HL-60 (cell line): ENCODE results near the gene CCDC93.
A peak's percentile ranks its signal among the peaks of the same experiment; 100 is the strongest.

ENCODE experiments used
- DNase-seq, 2 experiments: peaks; one replicate each; pipeline ENCODE4 v3.0.0-alpha.2; 2010 to 2020; ENCODE audit warnings: low read depth in 1 of 2, low spot score in 1 of 2
- H3K27ac ChIP-seq: fragments of 250-450 bp; sonication (Bioruptor Pico); replicated peaks from 2 replicates; pipeline ENCODE4 v1.5.1; 2020; ENCODE audit warnings: mild to moderate bottlenecking, moderate library complexity
- H3K27me3 ChIP-seq: fragments of 250-450 bp; sonication (Bioruptor Pico); 2 replicates; pipeline ENCODE4 v1.5.1; 2021; ENCODE audit warnings: mild to moderate bottlenecking, moderate library complexity; ENCODE audit not compliant: insufficient read depth, poor library complexity, severe bottlenecking
- H3K4me3 ChIP-seq: replicated peaks from 2 replicates; pipeline ENCODE4 v1.5.1; 2011; ENCODE audit warnings: mild to moderate bottlenecking, control low read depth, low read length; ENCODE audit not compliant: insufficient read depth
- CTCF ChIP-seq: IDR thresholded peaks from one replicate; pipeline ENCODE4 v1.5.1; 2011; ENCODE audit warnings: low read length, control low read depth, inconsistent platforms; ENCODE audit not compliant: insufficient read depth
- GABPA ChIP-seq: IDR thresholded peaks from 2 replicates; pipeline ENCODE4 v1.6.1; 2012; ENCODE audit warnings: low read depth
- POLR2AphosphoS5 ChIP-seq: IDR thresholded peaks from 2 replicates; pipeline ENCODE4 v1.6.1; 2012; ENCODE audit warnings: low read depth
- SPI1 ChIP-seq: IDR thresholded peaks from 2 replicates; pipeline ENCODE4 v1.6.1; 2012; ENCODE audit warnings: low read depth, mild to moderate bottlenecking, borderline replicate concordance
- TF ChIP-seq, protein P1 (sequence below): IDR thresholded peaks from 2 replicates; pipeline ENCODE4 v1.6.1; 2012; ENCODE audit warnings: low read depth; ENCODE audit not compliant: insufficient replicate concordance

CCDC93 gene

DNA sequence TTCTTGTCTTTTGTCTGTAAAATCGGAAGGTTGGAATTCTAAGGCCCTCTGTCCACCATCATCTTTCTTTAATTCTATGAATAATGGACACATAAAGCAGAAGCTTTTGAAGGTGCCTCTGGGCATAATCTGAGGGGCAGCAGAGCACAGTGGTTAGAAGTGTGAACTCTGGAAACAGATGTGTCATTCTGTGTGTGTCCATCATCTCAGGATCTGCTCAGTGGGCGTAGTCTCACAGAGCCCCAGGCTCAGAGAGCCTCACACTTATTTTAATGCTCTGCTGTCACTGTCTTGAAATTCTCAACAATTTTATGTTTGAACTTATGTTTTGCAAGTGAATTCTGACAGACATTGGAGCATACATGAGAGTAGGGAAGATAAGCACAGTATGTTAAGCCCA is 31.0 kb upstream of the CCDC93 start:
- H3K27ac ChIP-seq: no peak overlapping the region
- TF ChIP-seq, protein P1, sequence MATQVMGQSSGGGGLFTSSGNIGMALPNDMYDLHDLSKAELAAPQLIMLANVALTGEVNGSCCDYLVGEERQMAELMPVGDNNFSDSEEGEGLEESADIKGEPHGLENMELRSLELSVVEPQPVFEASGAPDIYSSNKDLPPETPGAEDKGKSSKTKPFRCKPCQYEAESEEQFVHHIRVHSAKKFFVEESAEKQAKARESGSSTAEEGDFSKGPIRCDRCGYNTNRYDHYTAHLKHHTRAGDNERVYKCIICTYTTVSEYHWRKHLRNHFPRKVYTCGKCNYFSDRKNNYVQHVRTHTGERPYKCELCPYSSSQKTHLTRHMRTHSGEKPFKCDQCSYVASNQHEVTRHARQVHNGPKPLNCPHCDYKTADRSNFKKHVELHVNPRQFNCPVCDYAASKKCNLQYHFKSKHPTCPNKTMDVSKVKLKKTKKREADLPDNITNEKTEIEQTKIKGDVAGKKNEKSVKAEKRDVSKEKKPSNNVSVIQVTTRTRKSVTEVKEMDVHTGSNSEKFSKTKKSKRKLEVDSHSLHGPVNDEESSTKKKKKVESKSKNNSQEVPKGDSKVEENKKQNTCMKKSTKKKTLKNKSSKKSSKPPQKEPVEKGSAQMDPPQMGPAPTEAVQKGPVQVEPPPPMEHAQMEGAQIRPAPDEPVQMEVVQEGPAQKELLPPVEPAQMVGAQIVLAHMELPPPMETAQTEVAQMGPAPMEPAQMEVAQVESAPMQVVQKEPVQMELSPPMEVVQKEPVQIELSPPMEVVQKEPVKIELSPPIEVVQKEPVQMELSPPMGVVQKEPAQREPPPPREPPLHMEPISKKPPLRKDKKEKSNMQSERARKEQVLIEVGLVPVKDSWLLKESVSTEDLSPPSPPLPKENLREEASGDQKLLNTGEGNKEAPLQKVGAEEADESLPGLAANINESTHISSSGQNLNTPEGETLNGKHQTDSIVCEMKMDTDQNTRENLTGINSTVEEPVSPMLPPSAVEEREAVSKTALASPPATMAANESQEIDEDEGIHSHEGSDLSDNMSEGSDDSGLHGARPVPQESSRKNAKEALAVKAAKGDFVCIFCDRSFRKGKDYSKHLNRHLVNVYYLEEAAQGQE: no peak
- TF ChIP-seq POLR2AphosphoS5 (no peak), CTCF (no peak), GABPA (no peak), SPI1 (no peak)
- no peak overlapping the region for H3K4me3 ChIP-seq
- H3K27me3 ChIP-seq: peaks cover 13% of the 10 kb centered on the region
- DNase-seq: no peak

DNA sequence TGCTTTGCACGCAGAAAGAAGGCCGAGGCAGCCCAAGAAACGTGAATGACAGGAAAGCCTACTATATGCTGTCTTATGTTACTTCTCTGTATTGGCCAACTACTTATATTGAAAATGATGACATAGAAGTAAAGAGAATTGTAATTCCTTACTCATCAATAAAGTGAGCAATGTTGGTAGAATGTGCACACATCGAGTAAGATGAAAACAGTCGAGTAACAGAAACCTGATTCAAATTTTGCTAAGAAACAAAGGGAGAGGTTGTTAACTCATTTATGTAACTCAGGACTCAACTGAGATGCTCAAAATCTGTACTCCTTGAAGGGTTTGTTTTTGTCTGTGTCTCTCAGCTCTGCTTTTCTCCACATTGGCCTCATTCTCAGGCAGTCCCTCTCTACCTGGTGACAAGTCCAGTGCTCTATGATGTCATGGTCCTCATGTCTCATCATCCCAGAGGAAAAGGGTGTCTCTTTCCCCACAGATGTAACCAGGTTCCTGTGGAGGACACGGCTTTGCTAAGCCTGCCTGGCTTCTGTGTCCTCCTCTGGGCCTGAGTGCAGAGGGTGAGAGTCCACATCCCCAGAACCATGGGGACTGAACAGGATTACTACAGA is 30.3 kb upstream of the CCDC93 start:
- peaks cover 13% of the 10 kb centered on the region for H3K27me3 ChIP-seq
- no peak overlapping the region for H3K4me3 ChIP-seq
- TF ChIP-seq, protein P1: no peak
- no peak for TF ChIP-seq POLR2AphosphoS5
- no peak for TF ChIP-seq SPI1
- TF ChIP-seq CTCF: no peak
- TF ChIP-seq GABPA: no peak
- DNase-seq: no peak
- no peak overlapping the region for H3K27ac ChIP-seq

DNA sequence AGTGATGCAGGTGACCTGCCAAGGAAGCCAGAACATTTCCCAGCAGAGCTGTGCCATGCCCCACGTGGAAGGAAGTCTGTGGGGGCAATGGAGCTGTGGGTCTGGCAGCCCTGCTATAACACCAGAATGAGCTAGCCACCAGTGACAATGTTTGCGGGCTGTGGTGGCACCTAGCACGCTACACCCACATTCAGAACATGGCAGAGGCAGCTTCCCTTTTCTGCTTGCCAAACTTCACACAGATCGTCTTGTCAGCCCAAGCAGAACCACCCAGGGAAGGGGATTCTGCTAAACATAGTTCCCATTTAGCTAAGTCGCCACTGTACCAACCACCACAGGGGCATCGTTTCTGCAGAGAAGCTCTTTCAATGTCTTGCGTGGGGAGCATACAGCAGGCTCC is 27.0 kb upstream of the CCDC93 start:
- Histone ChIP-seq H3K27ac (no peak overlapping the region), H3K27me3 (peaks cover 2% of the 10 kb centered on the region), H3K4me3 (no peak overlapping the region)
- TF ChIP-seq POLR2AphosphoS5: no peak
- TF ChIP-seq SPI1: peak; percentile 25; the same call in 1 of the 2 replicates
- TF ChIP-seq GABPA: no peak
- peak in 1 of 2 experiments; percentile 83 for DNase-seq

GRCh38 chr2:118032169-118033013 is 18.5 kb upstream of the CCDC93 start:
- TF ChIP-seq, protein P1: no peak
- TF ChIP-seq CTCF: peak; percentile 78
- peak in 1 of 2 experiments; percentile 27 for DNase-seq

More at GRCh38 chr2:118032169-118033013, 18.5 kb upstream of the CCDC93 start:
- no peak overlapping the region for H3K4me3 ChIP-seq
- H3K27me3 ChIP-seq: no peaks in the 10 kb centered on the region
- H3K27ac ChIP-seq: no peak overlapping the region
